GM12878 (cell line): ENCODE data around the gene SEPTIN11. TPM values are rescaled to one million over a fixed set of nuclear protein-coding genes. Genes with fewer than 3 reads are reported as not detected.

Source experiments
- ATF7 ChIP-seq: fragments of 450-650 bp; IDR thresholded peaks from 2 replicates; pipeline ENCODE4 v1.6.1; 2016; ENCODE audit warnings: low read depth, mild to moderate bottlenecking
- BACH1 ChIP-seq: fragments of 450-650 bp; IDR thresholded peaks from 2 replicates; pipeline ENCODE4 v1.6.1; 2017; ENCODE audit warnings: mild to moderate bottlenecking, borderline replicate concordance
- CBX5 ChIP-seq: sonication (generic); IDR thresholded peaks from 2 replicates; pipeline ENCODE4 v1.6.1; 2016; ENCODE audit warnings: low read depth, moderate library complexity, mild to moderate bottlenecking, inconsistent platforms
- CEBPB ChIP-seq, 2 experiments: fragments of 150-350 bp in 1 of 2; IDR thresholded peaks; 2 replicates each; pipeline ENCODE4 v1.6.1; 2012 to 2014; ENCODE audit warnings: low read depth in 2 of 2, low read length in 2 of 2, borderline replicate concordance in 1 of 2, inconsistent platforms in 1 of 2
- CHD2 ChIP-seq: IDR thresholded peaks from 2 replicates; pipeline ENCODE4 v1.6.1; 2011; ENCODE audit warnings: low read depth, low read length, improper control_type of control experiment, borderline replicate concordance
- CREB1 ChIP-seq: IDR thresholded peaks from 2 replicates; pipeline ENCODE4 v1.6.1; 2012; ENCODE audit warnings: low read depth, mild to moderate bottlenecking, inconsistent platforms
- DPF2 ChIP-seq: fragments of 450-650 bp; IDR thresholded peaks from 2 replicates; pipeline ENCODE4 v1.6.1; 2017; ENCODE audit warnings: mild to moderate bottlenecking
- EP300 ChIP-seq, 2 experiments: fragments of 150-350 bp in 1 of 2; IDR thresholded peaks; 2 replicates each; pipeline ENCODE4 v1.6.1; 2011 to 2012; ENCODE audit warnings: low read depth in 2 of 2, low read length in 2 of 2, borderline replicate concordance in 1 of 2, improper control_type of control experiment in 1 of 2, inconsistent platforms in 1 of 2; ENCODE audit not compliant: control insufficient read depth in 1 of 2
- FOXM1 ChIP-seq: IDR thresholded peaks from 2 replicates; pipeline ENCODE4 v1.6.1; 2012; ENCODE audit warnings: low read depth, mild to moderate bottlenecking, inconsistent platforms, low read length, moderate library complexity
- HDGF ChIP-seq: fragments of 450-650 bp; IDR thresholded peaks from 2 replicates; pipeline ENCODE4 v1.6.1; 2016; ENCODE audit warnings: antibody characterized with exemption
- IKZF1 ChIP-seq: fragments of 450-650 bp; conservative IDR thresholded peaks from 2 replicates; pipeline ENCODE4 v1.6.1; 2017; ENCODE audit warnings: antibody characterized with exemption, mild to moderate bottlenecking
- IKZF2 ChIP-seq, 2 experiments: fragments of 450-650 bp; IDR thresholded peaks; 2 replicates each; pipeline ENCODE4 v1.6.1; 2017; ENCODE audit warnings: mild to moderate bottlenecking in 2 of 2, moderate library complexity in 2 of 2
- IRF4 ChIP-seq: IDR thresholded peaks from 2 replicates; pipeline ENCODE4 v1.6.1; 2011; ENCODE audit warnings: low read depth, low read length
- JUND ChIP-seq: IDR thresholded peaks from 2 replicates; pipeline ENCODE4 v1.6.1; 2012; ENCODE audit warnings: low read depth, mild to moderate bottlenecking, low read length, improper control_type of control experiment, moderate library complexity
- MEF2A ChIP-seq: IDR thresholded peaks from 2 replicates; pipeline ENCODE4 v1.6.1; 2011; ENCODE audit warnings: low read depth, mild to moderate bottlenecking, low read length, moderate library complexity; ENCODE audit not compliant: insufficient read depth
- MEF2B ChIP-seq: fragments of 450-650 bp; IDR thresholded peaks from 2 replicates; pipeline ENCODE4 v1.6.1; 2018; ENCODE audit warnings: mild to moderate bottlenecking, moderate library complexity; ENCODE audit not compliant: partially characterized antibody, poor library complexity, severe bottlenecking
- MTA2 ChIP-seq: fragments of 450-650 bp; IDR thresholded peaks from 2 replicates; pipeline ENCODE4 v1.6.1; 2016; ENCODE audit warnings: low read depth, mild to moderate bottlenecking, moderate library complexity
- MYC ChIP-seq: IDR thresholded peaks from 2 replicates; pipeline ENCODE4 v1.6.1; 2011; ENCODE audit warnings: mild to moderate bottlenecking, low read length, moderate library complexity, inconsistent platforms; ENCODE audit not compliant: insufficient read depth, insufficient replicate concordance, insufficient read length, severe bottlenecking
- NBN ChIP-seq: fragments of 450-650 bp; IDR thresholded peaks from 2 replicates; pipeline ENCODE4 v1.6.1; 2016
- NFYA ChIP-seq: IDR thresholded peaks from 2 replicates; pipeline ENCODE4 v1.6.1; 2011; ENCODE audit warnings: low read depth, mild to moderate bottlenecking, low read length, improper control_type of control experiment, borderline replicate concordance
- NR2C1 ChIP-seq: fragments of 450-650 bp; IDR thresholded peaks from 2 replicates; pipeline ENCODE4 v1.6.1; 2017; ENCODE audit warnings: antibody characterized with exemption, mild to moderate bottlenecking, moderate library complexity
- NR2F1 ChIP-seq: fragments of 450-650 bp; conservative IDR thresholded peaks from 2 replicates; pipeline ENCODE4 v1.6.1; 2017; ENCODE audit warnings: mild to moderate bottlenecking
- PML ChIP-seq: IDR thresholded peaks from 2 replicates; pipeline ENCODE4 v1.6.1; 2012; ENCODE audit warnings: low read length, inconsistent platforms
- POLR2A ChIP-seq: IDR thresholded peaks from 2 replicates; pipeline ENCODE4 v1.6.1; 2011; ENCODE audit warnings: low read depth, mild to moderate bottlenecking, low read length
- RAD51 ChIP-seq: fragments of 450-650 bp; IDR thresholded peaks from 2 replicates; pipeline ENCODE4 v1.6.1; 2016; ENCODE audit warnings: moderate library complexity, mild to moderate bottlenecking, inconsistent platforms
- RCOR1 ChIP-seq: conservative IDR thresholded peaks from 2 replicates; pipeline ENCODE4 v1.6.1; 2012; ENCODE audit warnings: low read depth, low read length, improper control_type of control experiment
- SP1 ChIP-seq: IDR thresholded peaks from one replicate; pipeline ENCODE4 v1.6.1; 2011; ENCODE audit warnings: low read depth, low read length
- polyA plus RNA-seq, 11 experiments: library from polyadenylated mRNA; depleted of rRNA in 4 of 11; unstranded in 6 of 11; stranded (reverse) in 5 of 11; fragments of >200 nt; fragmentation: Nextera tagmentation in 4 of 11; fragmentation: Illumina TruSeq in 1 of 11; extraction: Ambion mirVana in 4 of 11; extraction: Trizol in 1 of 11; gene quantifications; 1 replicate in 1 of 11; 2 replicates in 10 of 11; pipeline versions ENCODE4 v1.2.1 to v1.2.3, GENCODE V29; 2011 to 2016; ENCODE audit warnings: inconsistent platforms in 2 of 11, missing spikeins in 2 of 11, low read depth in 1 of 11
- total RNA-seq, 4 experiments: library from RNA; depleted of rRNA in 3 of 4; stranded (reverse); fragments of >200 nt in 3 of 4; fragmentation: Illumina TruSeq in 1 of 4; extraction: Trizol in 1 of 4; gene quantifications; 2 replicates each; pipeline versions ENCODE4 v1.2.1 to v1.2.3, GENCODE V29; 2013 to 2021
- TF ChIP-seq, protein P1 (sequence below): fragments of 450-650 bp; IDR thresholded peaks from 2 replicates; pipeline ENCODE4 v1.6.1; 2017; ENCODE audit warnings: mild to moderate bottlenecking, low read depth, inconsistent platforms; ENCODE audit not compliant: poor library complexity, severe bottlenecking
- TF ChIP-seq, protein P2 (sequence below): fragments of 450-650 bp; IDR thresholded peaks from 2 replicates; pipeline ENCODE4 v1.6.1; 2016; ENCODE audit warnings: mild to moderate bottlenecking
- TF ChIP-seq, protein P3 (sequence below): fragments of 450-650 bp; IDR thresholded peaks from 2 replicates; pipeline ENCODE4 v1.6.1; 2014; ENCODE audit warnings: mild to moderate bottlenecking

The SEPTIN11 gene
- total and polyA plus RNA-seq, 10 of the 15 experiments (the other 5 are each of a cell fraction or from before 2014, with no cell fraction given): 24.7 to 160 (median 91.3) TPM

DNA sequence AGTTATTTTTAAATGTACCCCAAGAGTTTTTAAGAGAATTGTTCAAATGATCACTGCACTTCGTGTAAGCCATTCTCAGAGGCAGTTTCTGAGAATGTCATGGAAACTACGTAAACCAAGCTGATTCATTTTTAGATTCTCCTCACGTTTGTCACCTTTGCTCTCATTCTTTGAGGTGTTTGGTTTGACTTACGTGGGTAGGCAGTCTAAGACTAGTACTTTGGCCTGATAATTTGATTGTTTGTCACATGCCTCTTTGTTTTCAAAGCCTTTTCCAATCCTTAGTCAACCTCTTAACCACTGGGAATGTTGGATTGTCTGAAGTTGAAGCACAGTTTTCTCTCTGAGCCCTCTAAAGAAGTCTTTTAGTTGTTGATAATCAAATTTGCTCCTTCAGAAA is 10.5 kb downstream of the SEPTIN11 start (continued):
- TF ChIP-seq RCOR1 (no peak), MYC (no peak), NFYA (no peak), CBX5 (peak; percentile 47; the same call in 1 of the 2 replicates), MTA2 (peak; percentile 83), BACH1 (peak; percentile 36; the same call in 1 of the 2 replicates), JUND (peak; percentile 43; the same call in 1 of the 2 replicates), NBN (peak; percentile 40; the same call in 1 of the 2 replicates), CHD2 (no peak), CREB1 (peak; percentile 65), HDGF (no peak), NR2F1 (peak; percentile 91), POLR2A (no peak), MEF2B (peak; percentile 80), RAD51 (peak; percentile 83), NR2C1 (peak; percentile 79), IKZF1 (peak; percentile 80), SP1 (peak; percentile 61), ATF7 (peak; percentile 80), IKZF2 (IDR thresholded peaks at IDR 0.05) (peak; percentile 84 to 89; a peak in 3 of 4 replicates), IRF4 (peak; percentile 89), DPF2 (peak; percentile 55; the same call in 1 of the 2 replicates), MEF2A (peak; percentile 68; the same call in 1 of the 2 replicates), PML (0 out of 2 replicates have a peak, but pooled peaks have one; percentile 28), CEBPB (IDR thresholded peaks at IDR 0.05; ENCODE audit: borderline replicate concordance in 1 of 2, low read depth in 2 of 2, low read length in 2 of 2) (no peak), EP300 (IDR thresholded peaks at IDR 0.05; ENCODE audit: borderline replicate concordance in 1 of 2, control insufficient read depth in 1 of 2, low read depth in 2 of 2, low read length in 2 of 2) (peak; percentile 78 to 86; a peak in 3 of 4 replicates), FOXM1 (peak; percentile 64; the same call in 1 of the 2 replicates)
- TF ChIP-seq, protein P1, sequence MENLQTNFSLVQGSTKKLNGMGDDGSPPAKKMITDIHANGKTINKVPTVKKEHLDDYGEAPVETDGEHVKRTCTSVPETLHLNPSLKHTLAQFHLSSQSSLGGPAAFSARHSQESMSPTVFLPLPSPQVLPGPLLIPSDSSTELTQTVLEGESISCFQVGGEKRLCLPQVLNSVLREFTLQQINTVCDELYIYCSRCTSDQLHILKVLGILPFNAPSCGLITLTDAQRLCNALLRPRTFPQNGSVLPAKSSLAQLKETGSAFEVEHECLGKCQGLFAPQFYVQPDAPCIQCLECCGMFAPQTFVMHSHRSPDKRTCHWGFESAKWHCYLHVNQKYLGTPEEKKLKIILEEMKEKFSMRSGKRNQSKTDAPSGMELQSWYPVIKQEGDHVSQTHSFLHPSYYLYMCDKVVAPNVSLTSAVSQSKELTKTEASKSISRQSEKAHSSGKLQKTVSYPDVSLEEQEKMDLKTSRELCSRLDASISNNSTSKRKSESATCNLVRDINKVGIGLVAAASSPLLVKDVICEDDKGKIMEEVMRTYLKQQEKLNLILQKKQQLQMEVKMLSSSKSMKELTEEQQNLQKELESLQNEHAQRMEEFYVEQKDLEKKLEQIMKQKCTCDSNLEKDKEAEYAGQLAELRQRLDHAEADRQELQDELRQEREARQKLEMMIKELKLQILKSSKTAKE: peak; percentile 37
- TF ChIP-seq, protein P2, sequence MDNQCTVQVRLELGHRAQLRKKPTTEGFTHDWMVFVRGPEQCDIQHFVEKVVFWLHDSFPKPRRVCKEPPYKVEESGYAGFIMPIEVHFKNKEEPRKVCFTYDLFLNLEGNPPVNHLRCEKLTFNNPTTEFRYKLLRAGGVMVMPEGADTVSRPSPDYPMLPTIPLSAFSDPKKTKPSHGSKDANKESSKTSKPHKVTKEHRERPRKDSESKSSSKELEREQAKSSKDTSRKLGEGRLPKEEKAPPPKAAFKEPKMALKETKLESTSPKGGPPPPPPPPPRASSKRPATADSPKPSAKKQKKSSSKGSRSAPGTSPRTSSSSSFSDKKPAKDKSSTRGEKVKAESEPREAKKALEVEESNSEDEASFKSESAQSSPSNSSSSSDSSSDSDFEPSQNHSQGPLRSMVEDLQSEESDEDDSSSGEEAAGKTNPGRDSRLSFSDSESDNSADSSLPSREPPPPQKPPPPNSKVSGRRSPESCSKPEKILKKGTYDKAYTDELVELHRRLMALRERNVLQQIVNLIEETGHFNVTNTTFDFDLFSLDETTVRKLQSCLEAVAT: 0 out of 2 replicates have a peak, but pooled peaks have one; percentile 51
- TF ChIP-seq, protein P3, sequence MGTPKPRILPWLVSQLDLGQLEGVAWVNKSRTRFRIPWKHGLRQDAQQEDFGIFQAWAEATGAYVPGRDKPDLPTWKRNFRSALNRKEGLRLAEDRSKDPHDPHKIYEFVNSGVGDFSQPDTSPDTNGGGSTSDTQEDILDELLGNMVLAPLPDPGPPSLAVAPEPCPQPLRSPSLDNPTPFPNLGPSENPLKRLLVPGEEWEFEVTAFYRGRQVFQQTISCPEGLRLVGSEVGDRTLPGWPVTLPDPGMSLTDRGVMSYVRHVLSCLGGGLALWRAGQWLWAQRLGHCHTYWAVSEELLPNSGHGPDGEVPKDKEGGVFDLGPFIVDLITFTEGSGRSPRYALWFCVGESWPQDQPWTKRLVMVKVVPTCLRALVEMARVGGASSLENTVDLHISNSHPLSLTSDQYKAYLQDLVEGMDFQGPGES: no peak
